ENCODE data around the gene SEMA6A. TPM values are rescaled to one million over a fixed set of nuclear protein-coding genes. Genes with fewer than 3 reads are reported as not detected.

Gene SEMA6A
- total and polyA plus RNA-seq, 4 donors: 3.7 to 11.4 (median 5.6) TPM

DNA sequence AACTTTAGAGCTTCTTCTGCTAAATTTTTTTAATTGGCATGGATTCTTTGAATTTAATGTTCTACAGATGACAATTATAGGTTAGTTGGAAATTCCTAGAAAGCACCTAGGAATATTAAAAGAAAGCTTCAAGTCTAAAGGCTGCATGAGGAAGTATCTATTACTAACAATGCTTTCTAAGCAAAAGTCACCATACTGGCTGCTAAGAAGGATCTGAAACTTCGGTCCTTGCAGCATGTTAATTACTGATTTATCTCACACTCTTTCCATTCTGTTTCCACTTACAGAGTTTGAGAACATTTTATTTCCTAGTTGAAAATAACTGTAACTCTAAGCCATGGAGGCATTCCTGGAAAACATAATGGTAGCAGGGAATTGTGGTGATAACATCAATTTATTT is 8.4 kb downstream of the SEMA6A start:
- H3K27ac ChIP-seq (ENCODE audit: low read depth in 1 of 2, low read length in 2 of 2): no peak overlapping the region
- peaks cover 0 to 6% (median 0%) of the 10 kb centered on the region in 4 donors for H3K27me3 ChIP-seq (ENCODE audit: control insufficient read depth in 4 of 4, insufficient read depth in 4 of 4, low read length in 3 of 4)
- no peak for DNase-seq (ENCODE audit: low spot score)
- no peak overlapping the region for H3K4me3 ChIP-seq (ENCODE audit: low read depth in 1 of 3, low read length in 3 of 3)
- H3K36me3 ChIP-seq (ENCODE audit: control insufficient read depth in 4 of 4, insufficient read depth in 3 of 4, low read depth in 1 of 4, low read length in 3 of 4): no peaks in the 10 kb centered on the region
- H3K9ac ChIP-seq (ENCODE audit: low read depth in 1 of 2, low read length in 2 of 2): no peak overlapping the region
- 69% methylated on average over 1 of the region's 1 CpG for WGBS
- no peak for TF ChIP-seq HNF4A (conservative IDR thresholded peaks at IDR 0.05)
- no peak for TF ChIP-seq NR2F2 (IDR thresholded peaks at IDR 0.05)
- H3K4me1 ChIP-seq (ENCODE audit: control insufficient read depth in 4 of 4, insufficient read depth in 4 of 4, low read length in 3 of 4): no peaks in the 10 kb centered on the region
- H3K9me3 ChIP-seq (ENCODE audit: control insufficient read depth in 4 of 4, low read length in 3 of 4): no peaks in the 10 kb centered on the region

DNA sequence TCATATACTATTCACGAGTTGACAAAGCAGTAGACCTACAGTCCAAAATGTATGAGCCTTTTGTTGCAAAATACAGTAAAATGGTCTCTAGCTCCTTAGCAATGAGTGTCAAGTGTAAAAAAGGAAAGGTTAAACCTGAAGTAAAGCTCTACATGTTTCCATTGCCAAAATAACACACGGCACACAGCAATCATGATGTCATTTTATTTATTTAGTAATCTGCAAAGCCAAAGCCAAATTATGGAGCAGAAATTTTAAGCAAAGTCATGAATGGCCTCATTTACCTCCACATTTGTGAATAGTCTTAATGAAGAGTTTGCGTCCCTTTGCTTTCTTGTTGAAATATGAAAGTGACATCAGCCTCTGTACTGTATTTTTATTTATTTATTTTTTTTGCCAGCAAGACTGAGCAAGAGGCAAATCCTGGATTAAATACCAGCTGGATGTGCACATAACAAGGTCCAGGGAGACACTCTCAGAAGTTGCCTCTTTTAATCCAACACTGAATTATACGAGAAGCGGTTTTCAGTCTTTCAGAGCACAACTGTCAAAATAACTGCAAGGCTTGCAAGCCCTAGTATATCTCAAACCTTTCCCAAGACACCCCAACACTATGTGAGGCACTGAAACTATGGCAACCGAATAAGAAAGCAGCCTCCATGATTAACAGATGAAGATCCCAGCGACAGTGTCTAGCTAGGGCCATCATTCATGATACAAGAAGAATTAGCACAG is 9.7 kb downstream of the SEMA6A start:
- Histone ChIP-seq H3K9ac (ENCODE audit: low read depth in 1 of 2, low read length in 2 of 2) (no peak overlapping the region), H3K27ac (ENCODE audit: low read depth in 1 of 2, low read length in 2 of 2) (no peak overlapping the region), H3K36me3 (ENCODE audit: control insufficient read depth in 4 of 4, insufficient read depth in 3 of 4, low read depth in 1 of 4, low read length in 3 of 4) (no peaks in the 10 kb centered on the region), H3K4me3 (ENCODE audit: low read depth in 1 of 3, low read length in 3 of 3) (no peak overlapping the region), H3K9me3 (ENCODE audit: control insufficient read depth in 4 of 4, low read length in 3 of 4) (no peaks in the 10 kb centered on the region), H3K27me3 (ENCODE audit: control insufficient read depth in 4 of 4, insufficient read depth in 4 of 4, low read length in 3 of 4) (peaks cover 0 to 6% (median 0%) of the 10 kb centered on the region in 4 donors), H3K4me1 (ENCODE audit: control insufficient read depth in 4 of 4, insufficient read depth in 4 of 4, low read length in 3 of 4) (no peaks in the 10 kb centered on the region)
- TF ChIP-seq REST (IDR thresholded peaks at IDR 0.05) (no peak), RAD21 (IDR thresholded peaks at IDR 0.05) (no peak), YY1 (IDR thresholded peaks at IDR 0.05) (no peak), NR2F2 (IDR thresholded peaks at IDR 0.05) (no peak)
- TF ChIP-seq, protein P1, sequence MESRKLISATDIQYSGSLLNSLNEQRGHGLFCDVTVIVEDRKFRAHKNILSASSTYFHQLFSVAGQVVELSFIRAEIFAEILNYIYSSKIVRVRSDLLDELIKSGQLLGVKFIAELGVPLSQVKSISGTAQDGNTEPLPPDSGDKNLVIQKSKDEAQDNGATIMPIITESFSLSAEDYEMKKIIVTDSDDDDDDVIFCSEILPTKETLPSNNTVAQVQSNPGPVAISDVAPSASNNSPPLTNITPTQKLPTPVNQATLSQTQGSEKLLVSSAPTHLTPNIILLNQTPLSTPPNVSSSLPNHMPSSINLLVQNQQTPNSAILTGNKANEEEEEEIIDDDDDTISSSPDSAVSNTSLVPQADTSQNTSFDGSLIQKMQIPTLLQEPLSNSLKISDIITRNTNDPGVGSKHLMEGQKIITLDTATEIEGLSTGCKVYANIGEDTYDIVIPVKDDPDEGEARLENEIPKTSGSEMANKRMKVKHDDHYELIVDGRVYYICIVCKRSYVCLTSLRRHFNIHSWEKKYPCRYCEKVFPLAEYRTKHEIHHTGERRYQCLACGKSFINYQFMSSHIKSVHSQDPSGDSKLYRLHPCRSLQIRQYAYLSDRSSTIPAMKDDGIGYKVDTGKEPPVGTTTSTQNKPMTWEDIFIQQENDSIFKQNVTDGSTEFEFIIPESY (IDR thresholded peaks at IDR 0.05): no peak
- TF ChIP-seq, protein P2, sequence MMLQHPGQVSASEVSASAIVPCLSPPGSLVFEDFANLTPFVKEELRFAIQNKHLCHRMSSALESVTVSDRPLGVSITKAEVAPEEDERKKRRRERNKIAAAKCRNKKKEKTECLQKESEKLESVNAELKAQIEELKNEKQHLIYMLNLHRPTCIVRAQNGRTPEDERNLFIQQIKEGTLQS (IDR thresholded peaks at IDR 0.05): no peak
- DNase-seq (ENCODE audit: low spot score): no peak
- 77% methylated on average over 7 of the region's 7 CpGs for WGBS

DNA sequence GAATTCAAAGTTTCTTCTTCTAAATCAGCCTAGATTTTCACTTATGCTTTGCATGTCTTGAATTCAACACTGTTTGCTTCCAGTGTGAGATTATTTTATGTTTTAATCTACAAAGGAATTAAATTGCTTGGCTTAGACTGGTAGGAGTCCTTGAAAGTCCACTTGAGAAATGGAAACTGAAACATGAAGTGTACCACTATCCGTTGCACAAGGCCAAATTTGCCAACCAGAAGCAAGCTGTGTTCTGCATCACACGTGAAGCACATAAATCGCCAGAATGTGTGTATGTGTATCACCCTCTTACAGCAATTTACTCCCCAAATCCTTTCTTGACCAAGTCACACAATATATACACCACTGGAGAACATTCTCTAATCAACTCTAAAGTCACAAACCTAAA is 10.3 kb downstream of the SEMA6A start:
- no peak for DNase-seq (ENCODE audit: low spot score)
- Histone ChIP-seq H3K9me3 (ENCODE audit: control insufficient read depth in 4 of 4, low read length in 3 of 4) (no peaks in the 10 kb centered on the region), H3K36me3 (ENCODE audit: control insufficient read depth in 4 of 4, insufficient read depth in 3 of 4, low read depth in 1 of 4, low read length in 3 of 4) (no peaks in the 10 kb centered on the region), H3K4me3 (ENCODE audit: low read depth in 1 of 3, low read length in 3 of 3) (no peak overlapping the region), H3K4me1 (ENCODE audit: control insufficient read depth in 4 of 4, insufficient read depth in 4 of 4, low read length in 3 of 4) (no peaks in the 10 kb centered on the region), H3K9ac (ENCODE audit: low read depth in 1 of 2, low read length in 2 of 2) (no peak overlapping the region), H3K27ac (ENCODE audit: low read depth in 1 of 2, low read length in 2 of 2) (no peak overlapping the region), H3K27me3 (ENCODE audit: control insufficient read depth in 4 of 4, insufficient read depth in 4 of 4, low read length in 3 of 4) (peaks cover 0 to 4% (median 0%) of the 10 kb centered on the region in 4 donors)
- WGBS: 76% methylated on average over 3 of the region's 3 CpGs
- TF ChIP-seq RAD21 (IDR thresholded peaks at IDR 0.05) (no peak), EGR1 (IDR thresholded peaks at IDR 0.05; ENCODE audit: low read depth in 2 of 2) (no peak), HNF4A (conservative IDR thresholded peaks at IDR 0.05) (no peak), JUND (IDR thresholded peaks at IDR 0.05) (no peak), FOXA1 (IDR thresholded peaks at IDR 0.05) (no peak), HNF4G (IDR thresholded peaks at IDR 0.05) (no peak), NR2F2 (IDR thresholded peaks at IDR 0.05) (no peak), MAX (IDR thresholded peaks at IDR 0.05) (no peak), GABPA (IDR thresholded peaks at IDR 0.05 in 1 of 2, conservative IDR thresholded peaks at IDR 0.05 in 1 of 2) (no peak), FOXA2 (IDR thresholded peaks at IDR 0.05) (no peak)

All from liver (tissue), 9 donors.